CD4-positive, alpha-beta T cell (primary cell): ENCODE data around the gene RARG. TPM values are rescaled to one million over a fixed set of nuclear protein-coding genes. Genes with fewer than 3 reads are reported as not detected.

Experiments
- ATAC-seq: fragments of 200-7000 bp; cut with Tn5 transposase; one replicate; pipeline ENCODE4 v1.10.0; 2022; ENCODE audit warnings: mild to moderate bottlenecking; ENCODE audit not compliant: poor library complexity
- CTCF ChIA-PET: fragments of 350-600 bp; sonication (Branson Sonifier 250); formaldehyde crosslinking; loops from one replicate; lab custom pipeline; 2021; ENCODE audit warnings: antibody characterized with exemption, inconsistent platforms; lab: Charles Lee
- POLR2A ChIA-PET: fragments of 350-600 bp; sonication (Branson Sonifier 250); formaldehyde crosslinking; loops from one replicate; lab custom pipeline; 2021; ENCODE audit warnings: antibody characterized with exemption, inconsistent platforms; lab: Charles Lee
- DNase-seq, 14 experiments: peaks; one replicate each; pipeline ENCODE4 v3.0.0-alpha.2; 2013 to 2020; ENCODE audit warnings: mixed read lengths in 2 of 14
- H3K27ac ChIP-seq, 2 donors: one replicate each; pipeline versions ENCODE4 v1.5.1 to v1.7.0; 2013; ENCODE audit warnings: low read length in 2 of 2, low read depth in 1 of 2, mild to moderate bottlenecking in 1 of 2
- H3K27me3 ChIP-seq, 2 experiments: 1 replicate in 1 of 2; 2 replicates in 1 of 2; pipeline versions ENCODE4 v1.6.1 to v1.7.0; 2013; ENCODE audit warnings: low read length in 2 of 2, control low read depth in 1 of 2, mild to moderate bottlenecking in 1 of 2, moderate library complexity in 1 of 2; ENCODE audit not compliant: insufficient read depth in 2 of 2, control insufficient read depth in 1 of 2
- H3K36me3 ChIP-seq: one replicate; pipeline ENCODE4 v1.6.1; 2013; ENCODE audit warnings: low read length, control low read depth; ENCODE audit not compliant: insufficient read depth
- H3K4me1 ChIP-seq: one replicate; pipeline ENCODE4 v1.6.1; 2013; ENCODE audit warnings: low read length, control low read depth; ENCODE audit not compliant: insufficient read depth
- H3K4me3 ChIP-seq: one replicate; pipeline ENCODE4 v1.5.1; 2013; ENCODE audit warnings: mild to moderate bottlenecking, low read length, moderate library complexity
- H3K9me3 ChIP-seq, 2 experiments: 1 replicate in 1 of 2; 2 replicates in 1 of 2; pipeline versions ENCODE4 v1.6.1 to v1.7.0; 2013; ENCODE audit warnings: low read length in 2 of 2, mild to moderate bottlenecking in 2 of 2, control low read depth in 1 of 2, moderate library complexity in 1 of 2; ENCODE audit not compliant: control insufficient read depth in 1 of 2, insufficient read depth in 1 of 2
- H3K27ac Mint-ChIP-seq: one replicate; pipeline ENCODE4 v1.8.0; 2020; ENCODE audit warnings: mixed read lengths
- H3K27me3 Mint-ChIP-seq: one replicate; pipeline ENCODE4 v1.8.0; 2021; ENCODE audit warnings: mixed read lengths
- H3K36me3 Mint-ChIP-seq: one replicate; pipeline ENCODE4 v1.8.0; 2021; ENCODE audit warnings: low read depth, mixed read lengths
- H3K4me1 Mint-ChIP-seq: one replicate; pipeline ENCODE4 v1.8.0; 2021; ENCODE audit warnings: low read depth, mixed read lengths
- H3K4me3 Mint-ChIP-seq: one replicate; pipeline ENCODE4 v1.8.0; 2020; ENCODE audit warnings: mild to moderate bottlenecking, mixed read lengths
- H3K9me3 Mint-ChIP-seq: one replicate; pipeline ENCODE4 v1.8.0; 2020; ENCODE audit warnings: mixed read lengths
- CTCF ChIP-seq: fragments of 200-600 bp; IDR thresholded peaks from one replicate; pipeline ENCODE4 v1.8.0; 2022; ENCODE audit warnings: antibody characterized with exemption, mild to moderate bottlenecking
- intact Hi-C, 2 experiments: fragments of 100-400 bp; cut with DNase I in 1 of 2; cut with micrococcal nuclease in 1 of 2; formaldehyde crosslinking; loops; one replicate each; pipeline versions ENCODE4 v1.15.1 to v1.9.0; 2023 to 2025; cut with DNase I, micrococcal nuclease
- total RNA-seq, 174 experiments: library from RNA in 2 of 174; stranded (reverse) in 2 of 174; gene quantifications; one replicate each; pipeline ENCODE4 v1.2.3 and lab custom pipeline; 2021 to 2026

The RARG gene
- total RNA-seq, 2 experiments from 2014 or later, result 14.0 to 15.8 TPM

GRCh38 chr12:53161119-53161911 is 70.7 kb downstream of the RARG start:
- ChIA-PET POLR2A (interaction anchor here (0.7 to 3.5 kb wide), 5 partner anchors 19 to 138 kb away, joined by 4 to 19 read pairs (median 7); partner anchors contain the start of genes CSAD, MYG1 and ZNF740), CTCF (interaction anchor here (1.4 to 3.1 kb wide), 3 partner anchors 19 to 160 kb away, joined by 4 to 23 read pairs (median 6); partner anchors contain the start of genes AAAS, CSAD and ZNF740)
- no peaks in the 10 kb centered on the region for H3K9me3 Mint-ChIP-seq
- Histone ChIP-seq H3K4me1 (peaks cover 10% of the 10 kb centered on the region), H3K27ac (no peak overlapping the region), H3K27me3 (no peaks in the 10 kb centered on the region), H3K9me3 (no peaks in the 10 kb centered on the region), H3K4me3 (no peak overlapping the region), H3K36me3 (no peaks in the 10 kb centered on the region)
- no peak for TF ChIP-seq CTCF
- no peak overlapping the region for H3K27ac Mint-ChIP-seq
- no peak for DNase-seq
- ATAC-seq, result no peak
- H3K4me1 Mint-ChIP-seq, result peaks cover 7% of the 10 kb centered on the region
- peaks cover 4% of the 10 kb centered on the region for H3K36me3 Mint-ChIP-seq
- intact Hi-C loops, result loop anchor here in 1 of 2 experiments (5.0 kb wide), 1 partner anchor 106 kb away; the partner anchor contains the start of gene ESPL1
- no peak overlapping the region for H3K4me3 Mint-ChIP-seq
- H3K27me3 Mint-ChIP-seq, result no peaks in the 10 kb centered on the region

GRCh38 chr12:53160673-53161072 is 71.3 kb downstream of the RARG start:
- Histone ChIP-seq H3K27me3 (no peaks in the 10 kb centered on the region), H3K4me1 (peaks cover 10% of the 10 kb centered on the region), H3K9me3 (no peaks in the 10 kb centered on the region), H3K27ac (no peak overlapping the region), H3K4me3 (no peak overlapping the region), H3K36me3 (no peaks in the 10 kb centered on the region)
- ATAC-seq (no peak), DNase-seq (no peak)
- Mint-ChIP-seq H3K27ac (no peak overlapping the region), H3K36me3 (no peaks in the 10 kb centered on the region), H3K9me3 (no peaks in the 10 kb centered on the region), H3K4me3 (no peak overlapping the region), H3K27me3 (no peaks in the 10 kb centered on the region), H3K4me1 (peaks cover 7% of the 10 kb centered on the region)
- no peak for TF ChIP-seq CTCF
- CTCF ChIA-PET, result interaction anchor here (1.4 to 3.1 kb wide), 4 partner anchors 20 to 161 kb away, joined by 4 to 32 read pairs (median 14); partner anchors contain the start of genes AAAS, CSAD and ZNF740
- intact Hi-C loops, result loop anchor here in 1 of 2 experiments (5.0 kb wide), 1 partner anchor 107 kb away; the partner anchor contains the start of gene ESPL1
- POLR2A ChIA-PET, result interaction anchor here (0.9 to 3.5 kb wide), 6 partner anchors 20 to 139 kb away, joined by 4 to 19 read pairs (median 7); partner anchors contain the start of genes CSAD, MYG1, PFDN5 and ZNF740

Other genes with a start within 250 kb of the RARG start
- 100 to 1,000 TPM; 794 to 806 TPM for gene EIF4B, start 225.8 kb downstream of the RARG start, total RNA-seq
- 1 to 10 TPM; 2.3 to 3.0 TPM for gene TNS2, start 182.1 kb downstream of the RARG start, total RNA-seq
- 10 to 100 TPM; 17.7 to 21.0 TPM for gene SPRYD3, start 152.8 kb downstream of the RARG start, total RNA-seq
- under 1 TPM in 1 of 2 experiments, not detected in 1; 0.49 TPM for gene IGFBP6, start 134.5 kb downstream of the RARG start, total RNA-seq
- gene SOAT2, start 128.7 kb downstream of the RARG start, total RNA-seq, result under 1 TPM; 0.22 to 0.49 TPM
- 10 to 100 TPM; 24.4 to 24.7 TPM for gene ZNF740, start 51.5 kb downstream of the RARG start, total RNA-seq
- 10 to 100 TPM; 56.7 to 57.3 TPM for gene CSAD, start 51.3 kb downstream of the RARG start, total RNA-seq
- 100 to 1,000 TPM; 166 to 180 TPM for gene ITGB7, start 25.0 kb downstream of the RARG start, total RNA-seq
- gene ESPL1, start 36.1 kb upstream of the RARG start, total RNA-seq, result under 1 TPM; 0.20 to 0.71 TPM
- gene PFDN5, start 63.3 kb upstream of the RARG start, total RNA-seq, result 100 to 1,000 TPM; 757 to 763 TPM
- 10 to 100 TPM; 30.9 to 33.8 TPM for gene MYG1, start 67.5 kb upstream of the RARG start, total RNA-seq
- 10 to 100 TPM; 21.0 to 22.7 TPM for gene AAAS, start 89.4 kb upstream of the RARG start, total RNA-seq
- gene SP7, start 104.1 kb upstream of the RARG start, total RNA-seq, result under 1 TPM in 1 of 2 experiments, not detected in 1; 0.14 TPM
- 10 to 100 TPM; 42.3 to 43.3 TPM for gene SP1, start 148.0 kb upstream of the RARG start, total RNA-seq
- not detected for gene AMHR2, start 191.6 kb upstream of the RARG start, total RNA-seq
- gene PRR13, start 209.5 kb upstream of the RARG start, total RNA-seq, result 100 to 1,000 TPM; 133 to 142 TPM
- gene PCBP2, start 219.9 kb upstream of the RARG start, total RNA-seq, result 1,000 to 10,000 TPM; 1,331 to 1,359 TPM